ENCODE results near the gene ASAP3. TPM values are rescaled to one million over a fixed set of nuclear protein-coding genes. Genes with fewer than 3 reads are reported as not detected.

Gene ASAP3
- total RNA-seq, 1 donor from 2014 or later = 31.1 TPM

GRCh38 chr1:23480187-23481025, 3.6 kb downstream of the ASAP3 start:
- Mint-ChIP-seq H3K4me3 (ENCODE audit: unreplicated experiment) (no peak overlapping the region), H3K9me3 (ENCODE audit: unreplicated experiment) (no peaks in the 10 kb centered on the region), H3K4me1 (ENCODE audit: unreplicated experiment) (peaks cover 40% of the 10 kb centered on the region), H3K27ac (ENCODE audit: unreplicated experiment) (no peak overlapping the region), H3K36me3 (ENCODE audit: unreplicated experiment) (no peaks in the 10 kb centered on the region), H3K27me3 (ENCODE audit: unreplicated experiment) (no peaks in the 10 kb centered on the region)
- TF ChIP-seq, protein P1, sequence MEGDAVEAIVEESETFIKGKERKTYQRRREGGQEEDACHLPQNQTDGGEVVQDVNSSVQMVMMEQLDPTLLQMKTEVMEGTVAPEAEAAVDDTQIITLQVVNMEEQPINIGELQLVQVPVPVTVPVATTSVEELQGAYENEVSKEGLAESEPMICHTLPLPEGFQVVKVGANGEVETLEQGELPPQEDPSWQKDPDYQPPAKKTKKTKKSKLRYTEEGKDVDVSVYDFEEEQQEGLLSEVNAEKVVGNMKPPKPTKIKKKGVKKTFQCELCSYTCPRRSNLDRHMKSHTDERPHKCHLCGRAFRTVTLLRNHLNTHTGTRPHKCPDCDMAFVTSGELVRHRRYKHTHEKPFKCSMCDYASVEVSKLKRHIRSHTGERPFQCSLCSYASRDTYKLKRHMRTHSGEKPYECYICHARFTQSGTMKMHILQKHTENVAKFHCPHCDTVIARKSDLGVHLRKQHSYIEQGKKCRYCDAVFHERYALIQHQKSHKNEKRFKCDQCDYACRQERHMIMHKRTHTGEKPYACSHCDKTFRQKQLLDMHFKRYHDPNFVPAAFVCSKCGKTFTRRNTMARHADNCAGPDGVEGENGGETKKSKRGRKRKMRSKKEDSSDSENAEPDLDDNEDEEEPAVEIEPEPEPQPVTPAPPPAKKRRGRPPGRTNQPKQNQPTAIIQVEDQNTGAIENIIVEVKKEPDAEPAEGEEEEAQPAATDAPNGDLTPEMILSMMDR (IDR thresholded peaks at IDR 0.05) = no peak
- DNase-seq (ENCODE audit: extremely low spot score, unreplicated experiment) = no peak

GRCh38 chr1:23479666-23479941, 4.4 kb downstream of the ASAP3 start:
- Mint-ChIP-seq H3K4me3 (ENCODE audit: unreplicated experiment) (no peak overlapping the region), H3K4me1 (ENCODE audit: unreplicated experiment) (peaks cover 41% of the 10 kb centered on the region), H3K9me3 (ENCODE audit: unreplicated experiment) (no peaks in the 10 kb centered on the region), H3K36me3 (ENCODE audit: unreplicated experiment) (no peaks in the 10 kb centered on the region), H3K27me3 (ENCODE audit: unreplicated experiment) (no peaks in the 10 kb centered on the region), H3K27ac (ENCODE audit: unreplicated experiment) (no peak overlapping the region)
- TF ChIP-seq, protein P1 (IDR thresholded peaks at IDR 0.05) = no peak
- DNase-seq (ENCODE audit: extremely low spot score, unreplicated experiment) = no peak

DNA sequence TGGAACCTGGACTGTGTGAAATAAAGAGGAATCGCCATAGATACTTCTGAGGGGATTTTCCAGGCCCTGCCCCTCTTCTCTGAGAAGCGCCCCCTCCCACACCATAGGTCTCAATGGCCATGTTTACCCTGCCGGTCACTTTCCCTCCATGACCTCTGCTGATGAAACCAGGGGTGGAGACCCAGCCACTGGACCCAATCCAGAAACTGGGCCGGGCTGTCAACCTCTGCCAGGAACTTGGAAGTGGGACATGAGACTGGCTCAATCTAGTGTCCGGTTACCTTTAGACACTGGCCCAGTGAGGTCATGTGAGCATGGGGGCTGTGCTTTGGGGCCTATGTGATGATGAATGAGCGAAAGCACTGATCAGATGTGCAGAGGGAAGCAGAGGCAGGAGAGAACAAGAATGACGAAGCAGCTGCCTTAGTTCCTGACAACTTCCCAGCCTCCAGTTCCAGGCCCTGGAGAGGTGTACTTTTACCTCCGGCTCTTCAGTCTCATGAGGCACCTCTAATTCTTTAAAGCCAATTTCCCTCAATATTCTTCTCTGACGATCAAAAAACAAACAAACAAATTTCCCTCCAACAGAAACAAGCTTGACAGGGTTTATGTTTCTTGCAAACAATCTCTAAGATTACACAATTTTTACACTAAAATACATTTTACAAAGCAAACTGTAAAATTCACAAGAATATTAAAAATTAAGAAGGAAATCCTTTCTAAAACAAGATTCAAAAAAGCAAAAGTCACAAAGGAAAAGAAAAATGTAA, 4.9 kb downstream of the ASAP3 start:
- Mint-ChIP-seq H3K9me3 (ENCODE audit: unreplicated experiment) (no peaks in the 10 kb centered on the region), H3K4me1 (ENCODE audit: unreplicated experiment) (peaks cover 43% of the 10 kb centered on the region), H3K36me3 (ENCODE audit: unreplicated experiment) (no peaks in the 10 kb centered on the region), H3K27me3 (ENCODE audit: unreplicated experiment) (no peaks in the 10 kb centered on the region), H3K4me3 (ENCODE audit: unreplicated experiment) (no peak overlapping the region), H3K27ac (ENCODE audit: unreplicated experiment) (peak overlapping the region; percentile 78)
- DNase-seq (ENCODE audit: extremely low spot score, unreplicated experiment) = no peak
- TF ChIP-seq, protein P1 (IDR thresholded peaks at IDR 0.05) = no peak

- TF ChIP-seq, protein P1 (IDR thresholded peaks at IDR 0.05) = no peak
Measured at GRCh38 chr1:23477359-23478144, 6.4 kb downstream of the ASAP3 start.

More at GRCh38 chr1:23477359-23478144, 6.4 kb downstream of the ASAP3 start:
- Mint-ChIP-seq H3K4me1 (ENCODE audit: unreplicated experiment) (peaks cover 38% of the 10 kb centered on the region), H3K9me3 (ENCODE audit: unreplicated experiment) (no peaks in the 10 kb centered on the region), H3K27ac (ENCODE audit: unreplicated experiment) (no peak overlapping the region), H3K27me3 (ENCODE audit: unreplicated experiment) (no peaks in the 10 kb centered on the region), H3K36me3 (ENCODE audit: unreplicated experiment) (no peaks in the 10 kb centered on the region), H3K4me3 (ENCODE audit: unreplicated experiment) (no peak overlapping the region)
- DNase-seq (ENCODE audit: extremely low spot score, unreplicated experiment) = no peak
